ENCODE data around the gene RHOU. TPM values are rescaled to one million over a fixed set of nuclear protein-coding genes. Genes with fewer than 3 reads are reported as not detected.

The RHOU gene
- total and polyA plus RNA-seq, 2 of the 13 experiments (the other 11 are each of a cell fraction or from before 2014, with no cell fraction given) = 11.9 to 18.5 TPM

- H3K36me3 ChIP-seq (replicated peaks in 1 of 2; ENCODE audit: control insufficient read depth in 1 of 2, insufficient read depth in 2 of 2, low read length in 2 of 2) = no peaks in the 10 kb centered on the region
- FAIRE-seq = no peak
Measured at GRCh38 chr1:228778466-228778865, 43.2 kb downstream of the RHOU start.

More at GRCh38 chr1:228778466-228778865, 43.2 kb downstream of the RHOU start:
- Histone ChIP-seq H3K27me3 (ENCODE audit: control insufficient read depth in 1 of 2, insufficient read depth in 2 of 2, low read length in 2 of 2) (0 out of 5 replicates have a peak, but pooled peaks cover 0 to 2% of the 10 kb centered on the region in 2 experiments), H3K9ac (ENCODE audit: insufficient read depth, low read depth, low read length) (no peak overlapping the region), H3K27ac (ENCODE audit: extremely low read length, insufficient read depth, low read length) (no peak overlapping the region), H3K4me3 (replicated peaks in 1 of 3; ENCODE audit: insufficient read depth in 1 of 3, low read depth in 2 of 3, low read length in 3 of 3) (no peak overlapping the region), H4K20me1 (ENCODE audit: insufficient read depth, low read length) (no peaks in the 10 kb centered on the region), H3K79me2 (ENCODE audit: insufficient read depth, low read length) (no peaks in the 10 kb centered on the region), H3K4me2 (ENCODE audit: low read depth, low read length) (no peak overlapping the region), H3K9me3 (ENCODE audit: low read length) (no peaks in the 10 kb centered on the region), H2AFZ (ENCODE audit: low read length) (no peak overlapping the region), H3K4me1 (ENCODE audit: insufficient read depth, low read length) (peaks cover 32% of the 10 kb centered on the region)
- ATAC-seq (no peak), DNase-seq (ENCODE audit: low spot score) (no peak)
- no TSS peak for BruUV-seq (replicated peaks)
- no peak for TF ChIP-seq SRSF1 (optimal IDR thresholded peaks at IDR 0.05; ENCODE audit: low read depth, low read length)
- no peak for TF ChIP-seq MAFK (conservative IDR thresholded peaks at IDR 0.05 in 1 of 2, IDR thresholded peaks at IDR 0.05 in 1 of 2; ENCODE audit: low read length in 2 of 2)
- TF ChIP-seq REST (IDR thresholded peaks at IDR 0.05; ENCODE audit: borderline replicate concordance in 1 of 2, low read depth in 1 of 2, low read length in 2 of 2) = no peak
- no peak for TF ChIP-seq ZNF101 (CRISPR knock-in tag; IDR thresholded peaks at IDR 0.05; ENCODE audit: borderline replicate concordance, low read depth)
- TF ChIP-seq IKZF4 (CRISPR knock-in tag; IDR thresholded peaks at IDR 0.05; ENCODE audit: borderline replicate concordance, low read depth, not compliant biosample characterization) = no peak
- no peak for TF ChIP-seq ETV5 (CRISPR knock-in tag; IDR thresholded peaks at IDR 0.05; ENCODE audit: borderline replicate concordance)
- no peak for TF ChIP-seq ARNT2 (CRISPR knock-in tag; IDR thresholded peaks at IDR 0.05; ENCODE audit: low read depth)
- no peak for TF ChIP-seq ZBTB3 (CRISPR knock-in tag; IDR thresholded peaks at IDR 0.05; ENCODE audit: borderline replicate concordance, low read depth)
- TF ChIP-seq SP2 (CRISPR knock-in tag; IDR thresholded peaks at IDR 0.05) = no peak
- no peak for TF ChIP-seq ZBED4 (CRISPR knock-in tag; IDR thresholded peaks at IDR 0.05; ENCODE audit: borderline replicate concordance)
- no peak for TF ChIP-seq TGIF2 (CRISPR knock-in tag; IDR thresholded peaks at IDR 0.05)
- ChIA-PET POLR2A (no interaction called here), CTCF (ENCODE audit: low intra/inter-chr PET ratio, low total read pairs) (no interaction called here)
- intact Hi-C loops (cut with micrococcal nuclease; ENCODE audit: unreplicated experiment) (no loop called here), in situ Hi-C loops (cut with HindIII; ENCODE audit: extremely low pct_ligation_motif_present, low pct_unique_long_range_greater_than_20kb) (no loop called here)
- 14% methylated on average over 3 of the region's 3 CpGs for WGBS (ENCODE audit: low lambda C conversion rate)

Data from HepG2 (cell line).